Skin of body (tissue), 2 donors: ENCODE data around the gene LMF2. TPM values are rescaled to one million over a fixed set of nuclear protein-coding genes. Genes with fewer than 3 reads are reported as not detected.

Experiments used
- DNase-seq: peaks from one replicate; lab custom pipeline; 2025; lab: John Stamatoyannopoulos, UW
- total RNA-seq: library from RNA; depleted of rRNA; stranded (reverse); fragments of >200 nt; gene quantifications from one replicate; pipeline ENCODE4 v1.2.3, GENCODE V29; 2014

The LMF2 gene
- total RNA-seq, 1 donor from 2014 or later, result 16.1 TPM

DNA sequence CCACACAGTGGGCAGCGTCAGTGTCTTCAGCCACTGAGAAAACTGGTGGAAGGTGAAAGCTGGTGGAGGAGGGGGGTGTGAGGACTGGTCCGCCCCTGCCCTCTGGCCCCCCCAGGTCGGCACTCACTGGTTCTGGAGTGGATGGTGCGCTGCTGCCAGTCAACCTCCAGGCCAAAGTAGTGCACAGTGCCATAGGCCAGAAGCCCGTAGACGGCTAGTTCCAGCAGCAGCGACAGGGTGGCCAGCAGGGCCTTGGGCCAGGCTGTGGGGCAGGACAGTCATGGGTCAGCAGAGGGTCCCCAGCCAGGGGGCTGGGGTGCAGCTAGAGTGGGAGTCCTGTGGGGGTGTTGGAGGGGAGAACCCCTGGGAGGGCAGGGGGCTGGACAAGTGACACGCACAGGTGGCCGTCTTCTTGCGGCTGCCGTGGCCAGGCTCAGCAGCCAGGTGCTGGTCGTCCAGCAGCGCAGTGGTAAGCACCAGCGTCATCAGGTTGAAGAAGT, 2.2 kb downstream of the LMF2 start:
- DNase-seq, result no peak

GRCh38 chr22:50504369-50505211, 2.9 kb downstream of the LMF2 start:
- no peak for DNase-seq

- DNase-seq, result no peak
These were observed 3.9 kb downstream of the LMF2 start for GRCh38 chr22:50503475-50504145.

- no peak for DNase-seq
These were observed 4.7 kb downstream of the LMF2 start for GRCh38 chr22:50502628-50503474.

- DNase-seq, result no peak
These were observed 5.4 kb downstream of the LMF2 start for GRCh38 chr22:50502096-50502495.

- DNase-seq, result no peak
These were observed 7.0 kb downstream of the LMF2 start for GRCh38 chr22:50500452-50500851.

DNA sequence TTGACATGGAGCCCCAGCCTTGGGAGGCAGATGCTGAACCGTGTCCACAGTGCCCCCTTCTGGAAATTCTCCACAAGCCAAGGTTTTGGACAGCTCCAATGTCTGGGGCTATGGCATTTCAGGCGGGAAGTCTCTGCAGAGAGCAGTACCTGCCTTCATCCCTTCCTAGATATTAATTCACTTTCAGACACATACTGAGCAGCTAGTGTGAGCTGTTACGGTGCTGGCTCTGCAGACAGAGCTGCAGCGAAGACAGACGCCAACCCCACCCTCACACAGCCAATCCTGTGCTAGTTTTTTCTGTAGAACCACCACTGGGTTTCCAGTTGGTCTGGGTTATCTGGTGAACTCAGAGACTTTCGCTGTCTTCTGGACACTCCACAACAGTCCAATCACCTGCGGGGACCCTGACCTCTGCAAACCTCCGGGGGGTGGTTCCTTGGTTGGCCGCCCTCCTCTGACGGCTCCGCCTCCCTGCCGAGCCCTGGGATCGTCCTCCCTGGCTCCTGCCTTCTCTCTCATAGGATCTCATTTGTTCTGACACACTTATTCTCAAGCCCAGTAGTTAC, 9.1 kb downstream of the LMF2 start:
- DNase-seq, result no peak

GRCh38 chr22:50497093-50497492, 10.4 kb downstream of the LMF2 start:
- DNase-seq, result no peak

DNA sequence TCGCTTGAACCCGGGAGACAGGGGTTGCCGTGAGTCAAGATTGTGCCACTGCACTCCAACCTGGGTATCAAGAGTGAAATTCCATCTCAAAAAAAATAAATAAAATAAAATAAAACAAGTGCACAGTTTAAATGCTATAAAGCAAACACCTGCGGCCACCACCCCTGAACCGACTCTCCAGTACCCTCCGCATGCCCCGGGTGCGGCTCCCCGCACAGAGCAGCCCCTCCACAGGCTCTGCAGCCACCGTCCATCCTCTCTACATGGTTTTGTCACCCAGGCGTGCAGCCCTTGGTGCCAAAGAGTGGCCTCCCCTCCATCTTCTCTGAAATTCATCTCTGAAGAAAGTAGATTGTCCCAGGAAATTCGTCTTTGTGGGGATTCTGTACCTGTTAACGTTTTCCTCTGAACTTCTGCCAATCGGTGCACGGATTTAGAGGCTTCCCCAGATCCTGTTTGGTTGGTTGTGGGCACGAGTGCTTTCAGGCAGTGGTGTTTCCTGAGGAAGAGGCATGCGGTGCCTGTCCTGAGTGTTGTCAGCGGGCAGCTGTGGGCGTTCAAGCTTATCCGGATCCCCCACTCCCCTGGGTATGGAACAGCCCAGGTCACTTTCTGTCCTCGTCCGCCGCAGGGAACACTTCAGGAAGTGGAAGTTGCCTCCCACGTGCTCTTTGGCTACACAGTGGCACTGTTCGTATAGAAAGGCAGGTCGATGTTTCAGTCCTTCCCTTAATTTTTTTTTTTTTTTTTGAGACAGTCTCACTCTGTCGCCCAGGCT, 16.8 kb downstream of the LMF2 start:
- no peak for DNase-seq

GRCh38 chr22:50489363-50490243, 17.9 kb downstream of the LMF2 start:
- no peak for DNase-seq

- no peak for DNase-seq
These were observed 18.6 kb downstream of the LMF2 start for GRCh38 chr22:50488886-50489285.

- no peak for DNase-seq
These were observed 19.4 kb downstream of the LMF2 start for GRCh38 chr22:50488006-50488677.

DNA sequence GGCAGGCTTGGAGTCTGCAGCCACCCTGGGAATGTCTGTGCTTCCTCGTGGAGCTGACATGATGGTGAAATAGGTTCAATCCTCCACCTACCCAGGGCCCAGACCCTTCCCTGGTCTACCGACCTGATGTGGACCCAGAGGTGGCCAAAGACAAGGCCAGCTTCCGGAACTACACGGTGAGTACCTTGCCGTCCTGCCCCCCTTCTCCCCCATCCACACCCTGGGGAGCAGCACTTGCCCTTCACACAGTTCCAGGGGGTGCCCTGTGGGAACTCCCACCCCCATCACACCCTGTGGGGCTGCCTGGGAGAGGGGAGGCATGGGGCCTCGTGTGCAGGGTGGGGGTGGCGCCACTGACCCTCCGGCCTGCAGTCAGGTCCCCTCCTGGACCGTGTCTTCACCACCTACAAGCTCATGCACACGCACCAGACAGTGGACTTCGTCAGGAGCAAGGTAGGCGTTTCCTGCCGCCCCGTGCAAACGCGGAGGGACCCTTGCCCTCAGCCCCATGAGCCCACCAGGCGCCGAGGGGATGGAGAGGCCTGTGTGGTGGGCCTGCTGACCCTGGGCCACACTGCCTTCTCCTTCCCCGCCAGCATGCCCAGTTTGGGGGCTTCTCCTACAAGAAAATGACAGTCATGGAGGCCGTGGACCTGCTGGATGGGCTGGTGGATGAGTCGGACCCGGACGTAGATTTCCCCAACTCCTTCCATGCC, 20.1 kb downstream of the LMF2 start:
- no peak for DNase-seq

DNA sequence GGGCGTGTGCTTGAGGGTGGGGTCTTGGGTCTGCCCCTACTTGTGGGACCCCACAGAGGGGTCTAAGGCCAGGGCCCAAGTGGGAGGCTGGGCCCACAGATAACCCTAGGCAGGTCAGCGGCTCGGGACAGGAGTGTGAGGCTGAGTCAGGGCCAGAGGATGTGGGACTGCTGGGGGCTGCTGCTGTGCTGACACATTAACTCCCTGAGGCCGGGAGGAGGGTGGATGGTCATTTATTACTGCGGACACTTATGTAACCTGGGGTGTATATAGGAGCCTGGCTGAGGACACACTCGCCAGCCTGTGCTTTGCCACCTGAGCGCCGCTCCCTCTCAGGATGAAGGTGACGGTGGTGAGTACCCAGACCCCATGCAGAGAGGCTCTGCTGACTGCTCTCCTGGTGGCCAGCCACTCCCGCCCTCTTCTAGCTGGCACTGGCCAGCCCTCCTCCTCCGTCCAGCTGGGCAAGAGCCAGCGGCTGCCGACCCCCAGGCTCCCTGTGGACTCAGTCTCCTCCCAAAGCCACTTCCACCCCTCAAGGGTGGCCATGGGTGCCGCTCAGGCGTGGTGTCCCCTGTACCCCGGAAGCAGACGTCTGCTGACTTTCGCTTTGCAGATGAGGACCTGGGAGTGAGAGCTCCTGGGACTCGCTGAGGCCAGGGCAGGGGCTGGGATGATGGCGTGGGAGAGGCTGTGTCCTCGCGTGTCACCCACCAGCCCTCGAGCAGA, 20.8 kb downstream of the LMF2 start, which contains the start of gene MIOX:
MIOX (plus strand) TSS at position 299 of the 729 bp plus-strand sequence; CDS start at position 338, 39 bp downstream.
- no peak for DNase-seq

DNA sequence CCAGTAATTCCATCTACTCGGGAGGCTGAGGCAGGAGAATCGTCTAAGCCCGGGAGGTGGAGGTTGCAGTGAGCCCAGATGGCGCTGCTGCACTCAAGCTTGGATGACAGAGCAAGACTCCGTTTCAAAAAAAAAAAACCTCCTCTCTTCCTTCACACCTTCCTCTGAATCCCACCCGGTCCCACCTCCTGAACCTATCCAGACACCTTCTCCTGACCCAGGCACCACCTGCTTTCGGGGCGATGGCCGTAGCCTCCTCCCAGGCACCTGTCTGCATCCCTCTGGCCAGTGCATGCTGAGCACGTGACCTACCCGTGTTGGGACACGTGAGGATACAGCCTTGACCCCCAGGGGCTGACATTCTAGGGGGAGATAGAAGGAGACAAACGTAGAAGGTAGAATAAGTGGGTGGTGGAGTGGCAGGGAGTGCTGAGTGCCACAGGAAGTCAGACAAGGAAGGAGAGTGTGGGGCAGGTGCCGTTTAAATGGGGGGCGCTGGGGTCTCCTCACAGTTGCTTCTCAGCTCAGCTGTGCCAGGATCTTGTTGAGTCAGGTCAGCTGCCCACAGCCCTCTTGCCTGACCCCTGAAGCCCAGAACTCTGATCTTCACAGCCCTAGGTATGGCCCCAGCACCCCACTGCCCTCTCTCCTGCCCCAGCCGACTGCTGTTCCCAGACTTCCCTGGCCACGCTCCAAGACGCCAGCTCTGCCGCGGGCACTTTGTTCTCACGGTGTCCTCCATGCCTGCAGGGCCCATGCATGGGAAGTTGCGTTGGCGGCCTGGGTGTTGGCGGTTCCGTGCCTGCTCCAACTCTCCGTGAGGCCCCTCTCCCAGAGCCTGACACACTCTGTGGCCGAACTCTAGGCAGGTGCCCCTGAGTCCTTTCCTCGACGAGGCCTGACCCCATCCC, 22.0 kb downstream of the LMF2 start:
- no peak for DNase-seq
